Raji (cell line): ENCODE results near the gene ASF1B.
A peak's percentile ranks its signal among the peaks of the same experiment; 100 is the strongest.

ENCODE experiments used
- POLR2A ChIP-seq: IDR thresholded peaks from 2 replicates; pipeline ENCODE4 v1.6.1; 2011; ENCODE audit warnings: low read depth, low read length, control low read depth; ENCODE audit not compliant: insufficient read depth

Gene ASF1B

GRCh38 chr19:14136509-14137281, at the start of gene ASF1B:
TSS of gene ASF1B (minus strand) at chr19:14136589. CDS start at chr19:14136456, 133 bp downstream.
- peak; percentile 99 for TF ChIP-seq POLR2A

GRCh38 chr19:14185158-14185557, 48.8 kb upstream of the ASF1B start:
- no peak for TF ChIP-seq POLR2A

- no peak for TF ChIP-seq POLR2A
These were observed 47.5 kb upstream of the ASF1B start for GRCh38 chr19:14183741-14184350.

GRCh38 chr19:14182476-14182875, 46.1 kb upstream of the ASF1B start:
- no peak for TF ChIP-seq POLR2A

- no peak for TF ChIP-seq POLR2A
These were observed 45.5 kb upstream of the ASF1B start for GRCh38 chr19:14181906-14182305.

- no peak for TF ChIP-seq POLR2A
These were observed 41.2 kb upstream of the ASF1B start for GRCh38 chr19:14177496-14178074.

- no peak for TF ChIP-seq POLR2A
These were observed 39.0 kb upstream of the ASF1B start for GRCh38 chr19:14175351-14175792.

GRCh38 chr19:14174883-14175282, 38.5 kb upstream of the ASF1B start:
- TF ChIP-seq POLR2A = no peak

- TF ChIP-seq POLR2A = no peak
These were observed 32.6 kb upstream of the ASF1B start for GRCh38 chr19:14168993-14169392.

- no peak for TF ChIP-seq POLR2A
These were observed 32.0 kb upstream of the ASF1B start for GRCh38 chr19:14168259-14168972.

- TF ChIP-seq POLR2A = no peak
These were observed 31.3 kb upstream of the ASF1B start for GRCh38 chr19:14167576-14168138.

- no peak for TF ChIP-seq POLR2A
These were observed 30.7 kb upstream of the ASF1B start for GRCh38 chr19:14166999-14167575.

- TF ChIP-seq POLR2A = no peak
These were observed 29.8 kb upstream of the ASF1B start for GRCh38 chr19:14165990-14166830.
